Parathyroid adenoma (tissue), 2 donors: ENCODE measurements around the gene EFNA5.

ENCODE experiments used
- H2AFZ ChIP-seq: fragments of 300-600 bp; sonication (generic); one replicate; pipeline ENCODE4 v1.7.0; 2017; ENCODE audit warnings: antibody characterized with exemption, mild to moderate bottlenecking
- H3K27ac ChIP-seq: fragments of 300-600 bp; sonication (generic); one replicate; pipeline ENCODE4 v1.7.0; 2017
- H3K27me3 ChIP-seq: fragments of 300-600 bp; sonication (generic); one replicate; pipeline ENCODE4 v1.7.0; 2017; ENCODE audit warnings: low read length; ENCODE audit not compliant: control insufficient read depth, insufficient read depth
- H3K36me3 ChIP-seq: fragments of 300-600 bp; sonication (generic); one replicate; pipeline ENCODE4 v1.7.0; 2017; ENCODE audit warnings: low read length; ENCODE audit not compliant: control insufficient read depth, insufficient read depth
- H3K4me1 ChIP-seq: fragments of 300-600 bp; sonication (generic); one replicate; pipeline ENCODE4 v1.7.0; 2017; ENCODE audit warnings: control low read depth
- H3K4me2 ChIP-seq: fragments of 300-600 bp; sonication (generic); one replicate; pipeline ENCODE4 v1.7.0; 2017; ENCODE audit warnings: low read length
- H3K4me3 ChIP-seq: fragments of 300-600 bp; sonication (generic); one replicate; pipeline ENCODE4 v1.7.0; 2017; ENCODE audit warnings: low read depth, low read length
- H3K79me2 ChIP-seq: fragments of 300-600 bp; sonication (generic); one replicate; pipeline ENCODE4 v1.7.0; 2017; ENCODE audit warnings: control low read depth
- H3K9ac ChIP-seq: fragments of 300-600 bp; sonication (generic); one replicate; pipeline ENCODE4 v1.7.0; 2017; ENCODE audit warnings: mild to moderate bottlenecking
- H3K9me3 ChIP-seq: fragments of 300-600 bp; sonication (generic); one replicate; pipeline ENCODE4 v1.7.0; 2017; ENCODE audit warnings: low read length; ENCODE audit not compliant: control insufficient read depth
- CTCF ChIP-seq: fragments of 300-600 bp; sonication (generic); IDR thresholded peaks from one replicate; pipeline ENCODE4 v1.7.0; 2017; ENCODE audit warnings: antibody characterized with exemption, mild to moderate bottlenecking
- donor health status: primary hyperparathyroidism.

The EFNA5 gene

GRCh38 chr5:107612541-107612940 is 58.2 kb downstream of the EFNA5 start:
- H3K4me3 ChIP-seq = no peak overlapping the region
- H3K4me2 ChIP-seq = no peak overlapping the region
- H3K79me2 ChIP-seq = no peaks in the 10 kb centered on the region
- no peaks in the 10 kb centered on the region for H3K27me3 ChIP-seq
- no peaks in the 10 kb centered on the region for H3K9me3 ChIP-seq
- no peak for TF ChIP-seq CTCF
- H3K27ac ChIP-seq = no peak overlapping the region
- no peaks in the 10 kb centered on the region for H3K36me3 ChIP-seq
- H3K4me1 ChIP-seq = no peaks in the 10 kb centered on the region
- H2AFZ ChIP-seq = no peak overlapping the region
- no peak overlapping the region for H3K9ac ChIP-seq

DNA sequence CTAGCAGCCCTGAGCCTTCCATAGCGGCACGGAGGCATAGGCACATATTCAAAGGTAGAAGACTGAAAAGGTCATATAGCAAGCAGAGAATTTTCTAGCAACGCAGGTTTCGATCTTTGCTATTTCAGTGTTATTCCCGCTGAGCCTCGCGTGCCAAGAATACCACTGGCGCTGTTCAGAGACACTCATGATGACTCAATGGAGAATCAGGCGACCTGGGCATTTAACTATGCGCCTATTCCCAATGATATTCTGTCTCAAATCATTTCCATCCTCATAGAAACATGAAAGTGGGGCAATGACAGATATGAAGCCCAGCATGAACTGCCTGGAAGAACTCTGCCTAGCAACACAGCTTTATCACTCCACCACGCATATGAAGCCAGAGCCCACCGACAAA is 59.9 kb downstream of the EFNA5 start:
- no peaks in the 10 kb centered on the region for H3K36me3 ChIP-seq
- no peak overlapping the region for H3K4me3 ChIP-seq
- no peak for TF ChIP-seq CTCF
- no peaks in the 10 kb centered on the region for H3K79me2 ChIP-seq
- H3K9ac ChIP-seq = no peak overlapping the region
- H3K9me3 ChIP-seq = no peaks in the 10 kb centered on the region
- H3K4me1 ChIP-seq = no peaks in the 10 kb centered on the region
- no peak overlapping the region for H3K4me2 ChIP-seq
- no peak overlapping the region for H2AFZ ChIP-seq
- no peaks in the 10 kb centered on the region for H3K27me3 ChIP-seq
- no peak overlapping the region for H3K27ac ChIP-seq

DNA sequence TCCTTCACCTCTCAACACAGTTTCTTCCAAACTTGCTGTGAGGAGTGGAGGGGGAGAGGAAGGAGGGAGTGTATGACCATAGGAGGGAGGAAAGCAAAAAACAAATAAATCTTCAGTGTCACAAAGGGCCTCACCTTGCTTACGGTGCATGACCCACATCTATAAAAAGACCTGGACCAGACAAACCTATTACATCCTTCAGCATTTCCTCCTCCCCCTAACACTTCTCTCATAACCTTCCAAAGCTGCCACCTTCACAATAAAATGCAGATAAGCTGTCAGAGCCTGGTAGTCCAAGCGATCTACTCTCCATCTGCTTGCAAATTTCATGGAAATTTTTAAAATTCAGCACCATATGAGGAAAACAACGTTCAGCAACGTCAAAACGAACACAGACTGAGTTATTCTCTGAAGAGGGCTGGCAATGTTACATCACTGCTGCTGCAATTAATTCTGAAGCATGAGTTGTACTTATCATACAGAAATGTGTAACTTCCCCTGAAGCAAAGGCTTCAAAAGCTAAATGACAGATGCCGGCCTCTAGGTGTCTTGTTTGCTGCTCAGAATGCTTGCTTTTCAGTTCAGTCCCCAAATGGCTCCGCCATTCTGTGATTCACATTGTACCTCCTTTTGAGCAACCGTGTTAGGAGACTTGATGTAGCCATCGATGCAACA is 62.9 kb downstream of the EFNA5 start:
- no peak overlapping the region for H3K4me3 ChIP-seq
- H3K9me3 ChIP-seq = no peaks in the 10 kb centered on the region
- H3K36me3 ChIP-seq = no peaks in the 10 kb centered on the region

GRCh38 chr5:107607196-107607595 is 63.5 kb downstream of the EFNA5 start:
- no peak overlapping the region for H2AFZ ChIP-seq
- no peaks in the 10 kb centered on the region for H3K9me3 ChIP-seq
- no peaks in the 10 kb centered on the region for H3K79me2 ChIP-seq
- H3K27me3 ChIP-seq = no peaks in the 10 kb centered on the region
- no peak overlapping the region for H3K27ac ChIP-seq
- H3K4me3 ChIP-seq = no peak overlapping the region
- H3K4me2 ChIP-seq = no peak overlapping the region
- H3K9ac ChIP-seq = no peak overlapping the region
- no peak for TF ChIP-seq CTCF
- H3K36me3 ChIP-seq = no peaks in the 10 kb centered on the region
- no peaks in the 10 kb centered on the region for H3K4me1 ChIP-seq

More for the DNA sequence above, 62.9 kb downstream of the EFNA5 start:
- Histone ChIP-seq H3K27me3 (no peaks in the 10 kb centered on the region), H3K4me2 (no peak overlapping the region), H3K9ac (no peak overlapping the region), H3K79me2 (no peaks in the 10 kb centered on the region), H3K4me1 (no peaks in the 10 kb centered on the region), H2AFZ (no peak overlapping the region), H3K27ac (no peak overlapping the region)
- no peak for TF ChIP-seq CTCF

DNA sequence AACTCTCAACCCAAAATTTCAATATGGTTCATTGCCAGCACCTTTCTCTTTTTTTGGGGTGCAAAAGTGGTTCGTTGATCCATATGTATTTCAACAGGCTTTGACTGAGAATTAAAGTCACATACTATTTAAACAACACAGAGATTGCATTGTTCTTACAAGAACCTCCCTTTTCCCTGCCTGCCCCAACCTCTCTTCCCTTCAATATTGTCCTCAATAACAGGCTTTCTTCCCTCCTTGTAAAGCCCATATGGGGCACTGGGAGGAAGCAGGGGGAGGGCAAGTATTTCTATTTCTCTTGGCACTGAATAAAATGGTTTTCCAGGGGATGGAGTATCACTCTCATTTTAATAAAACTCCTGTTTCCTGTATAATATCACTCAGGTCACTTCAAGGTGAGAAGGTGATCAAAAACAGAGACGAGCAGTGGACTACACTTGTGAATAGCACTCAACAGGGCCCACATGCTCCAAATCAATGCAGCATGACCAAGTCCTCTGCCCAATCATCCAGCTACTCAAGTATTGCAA is 65.1 kb downstream of the EFNA5 start:
- no peak for TF ChIP-seq CTCF
- H3K9ac ChIP-seq = no peak overlapping the region

More for the DNA sequence above, 65.1 kb downstream of the EFNA5 start:
- no peak overlapping the region for H3K4me3 ChIP-seq
- H3K27me3 ChIP-seq = no peaks in the 10 kb centered on the region
- H3K9me3 ChIP-seq = no peaks in the 10 kb centered on the region
- no peak overlapping the region for H3K27ac ChIP-seq
- no peak overlapping the region for H3K4me2 ChIP-seq
- no peaks in the 10 kb centered on the region for H3K36me3 ChIP-seq
- no peaks in the 10 kb centered on the region for H3K79me2 ChIP-seq
- no peaks in the 10 kb centered on the region for H3K4me1 ChIP-seq
- H2AFZ ChIP-seq = no peak overlapping the region
